BLaER1 (cell line): Measurements from ENCODE around the gene CCDC85A.

ENCODE experiments used
- H3K27ac ChIP-seq: shearing (Covaris generic); formaldehyde crosslinking; 2 replicates; pipeline ENCODE4 v1.8.1; 2022
- H3K27me3 ChIP-seq: shearing (Covaris generic); formaldehyde crosslinking; 2 replicates; pipeline ENCODE4 v1.8.1; 2022
- H3K36me3 ChIP-seq: shearing (Covaris generic); formaldehyde crosslinking; 2 replicates; pipeline ENCODE4 v1.8.1; 2022
- H3K4me1 ChIP-seq: shearing (Covaris generic); formaldehyde crosslinking; 2 replicates; pipeline ENCODE4 v1.8.1; 2022
- H3K4me2 ChIP-seq: shearing (Covaris generic); formaldehyde crosslinking; 2 replicates; pipeline ENCODE4 v1.8.1; 2022
- H3K4me3 ChIP-seq: shearing (Covaris generic); formaldehyde crosslinking; 2 replicates; pipeline ENCODE4 v1.8.1; 2022
- H3K9ac ChIP-seq: shearing (Covaris generic); formaldehyde crosslinking; 2 replicates; pipeline ENCODE4 v1.8.1; 2022
- H3K9me3 ChIP-seq: shearing (Covaris generic); formaldehyde crosslinking; 2 replicates; pipeline ENCODE4 v1.8.1; 2022
- H4K20me1 ChIP-seq: shearing (Covaris generic); formaldehyde crosslinking; 2 replicates; pipeline ENCODE4 v1.8.1; 2022
- Cebpa-rat ChIP-seq: shearing (Covaris generic); IDR thresholded peaks from 2 replicates; pipeline ENCODE4 v1.8.1; 2022

Gene CCDC85A

GRCh38 chr2:56208380-56208779, 24.6 kb downstream of the CCDC85A start:
- no peak overlapping the region for H3K9ac ChIP-seq
- no peak overlapping the region for H3K27ac ChIP-seq
- H3K9me3 ChIP-seq, result no peaks in the 10 kb centered on the region
- H4K20me1 ChIP-seq, result no peaks in the 10 kb centered on the region
- no peak for TF ChIP-seq Cebpa-rat
- H3K4me2 ChIP-seq, result no peak overlapping the region
- no peaks in the 10 kb centered on the region for H3K36me3 ChIP-seq
- H3K4me3 ChIP-seq, result no peak overlapping the region
- no peaks in the 10 kb centered on the region for H3K4me1 ChIP-seq
- no peaks in the 10 kb centered on the region for H3K27me3 ChIP-seq

DNA sequence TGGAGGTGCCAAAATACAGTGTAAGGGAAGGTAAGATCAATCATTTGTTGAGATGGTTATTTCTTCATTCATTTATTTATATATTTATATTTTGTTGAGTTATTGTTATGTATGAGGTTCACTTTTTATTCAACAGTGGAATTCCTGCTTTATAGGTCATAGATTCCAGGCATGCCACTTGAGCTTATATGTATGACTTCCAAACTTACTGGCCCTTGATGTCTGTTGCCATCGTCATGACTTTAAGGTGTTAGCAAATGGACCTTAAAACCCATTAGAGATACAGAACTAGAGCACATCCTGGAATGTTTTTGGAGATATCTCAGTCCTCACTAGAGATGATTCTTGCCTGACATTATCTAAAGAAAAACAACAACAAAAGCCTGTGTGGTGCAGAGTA, 25.9 kb downstream of the CCDC85A start:
- no peaks in the 10 kb centered on the region for H3K4me1 ChIP-seq
- H4K20me1 ChIP-seq, result no peaks in the 10 kb centered on the region
- H3K9ac ChIP-seq, result no peak overlapping the region
- no peaks in the 10 kb centered on the region for H3K36me3 ChIP-seq
- no peak overlapping the region for H3K4me3 ChIP-seq
- no peaks in the 10 kb centered on the region for H3K27me3 ChIP-seq
- TF ChIP-seq Cebpa-rat, result no peak
- no peak overlapping the region for H3K27ac ChIP-seq
- H3K4me2 ChIP-seq, result no peak overlapping the region
- H3K9me3 ChIP-seq, result no peaks in the 10 kb centered on the region

GRCh38 chr2:56210291-56210690, 26.5 kb downstream of the CCDC85A start:
- H4K20me1 ChIP-seq, result no peaks in the 10 kb centered on the region
- no peak overlapping the region for H3K4me3 ChIP-seq
- H3K27ac ChIP-seq, result no peak overlapping the region
- H3K9ac ChIP-seq, result no peak overlapping the region
- no peaks in the 10 kb centered on the region for H3K9me3 ChIP-seq
- H3K27me3 ChIP-seq, result no peaks in the 10 kb centered on the region
- no peak for TF ChIP-seq Cebpa-rat
- no peak overlapping the region for H3K4me2 ChIP-seq
- no peaks in the 10 kb centered on the region for H3K4me1 ChIP-seq
- H3K36me3 ChIP-seq, result no peaks in the 10 kb centered on the region

GRCh38 chr2:56211048-56211447, 27.3 kb downstream of the CCDC85A start:
- no peak overlapping the region for H3K4me2 ChIP-seq
- no peaks in the 10 kb centered on the region for H3K9me3 ChIP-seq
- no peaks in the 10 kb centered on the region for H3K27me3 ChIP-seq
- H3K4me1 ChIP-seq, result no peaks in the 10 kb centered on the region
- TF ChIP-seq Cebpa-rat, result no peak
- H3K36me3 ChIP-seq, result no peaks in the 10 kb centered on the region
- H3K9ac ChIP-seq, result no peak overlapping the region
- no peak overlapping the region for H3K4me3 ChIP-seq
- no peak overlapping the region for H3K27ac ChIP-seq
- H4K20me1 ChIP-seq, result no peaks in the 10 kb centered on the region

GRCh38 chr2:56215911-56216310, 32.1 kb downstream of the CCDC85A start:
- Histone ChIP-seq H4K20me1 (no peaks in the 10 kb centered on the region), H3K4me3 (no peak overlapping the region), H3K9me3 (no peaks in the 10 kb centered on the region), H3K4me1 (no peaks in the 10 kb centered on the region), H3K9ac (no peak overlapping the region), H3K27me3 (no peaks in the 10 kb centered on the region), H3K4me2 (no peak overlapping the region), H3K36me3 (no peaks in the 10 kb centered on the region), H3K27ac (no peak overlapping the region)
- no peak for TF ChIP-seq Cebpa-rat

DNA sequence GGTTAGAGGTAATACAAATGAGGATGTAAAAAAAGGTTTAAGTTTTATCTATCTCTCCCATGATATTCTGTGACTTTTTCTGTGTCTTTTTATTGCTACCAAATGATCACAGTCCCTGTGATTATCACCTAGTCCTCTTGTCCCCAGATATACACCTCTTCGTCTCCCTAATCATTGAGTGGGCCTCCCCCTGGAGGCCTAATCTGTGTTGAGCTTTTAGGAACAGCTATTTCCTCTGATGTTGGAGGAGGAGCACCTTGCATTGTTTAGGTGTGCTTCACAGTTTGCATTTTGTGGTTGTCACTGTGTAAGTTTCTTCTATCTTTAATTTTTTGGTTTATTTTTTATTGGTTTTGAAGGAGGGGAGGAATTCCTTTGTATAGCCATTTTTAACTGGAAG, 33.3 kb downstream of the CCDC85A start:
- no peak overlapping the region for H3K4me2 ChIP-seq
- H3K9ac ChIP-seq, result no peak overlapping the region
- H3K4me3 ChIP-seq, result no peak overlapping the region
- no peaks in the 10 kb centered on the region for H3K36me3 ChIP-seq
- TF ChIP-seq Cebpa-rat, result no peak
- no peaks in the 10 kb centered on the region for H3K4me1 ChIP-seq
- H4K20me1 ChIP-seq, result no peaks in the 10 kb centered on the region
- H3K9me3 ChIP-seq, result no peaks in the 10 kb centered on the region
- H3K27me3 ChIP-seq, result no peaks in the 10 kb centered on the region
- no peak overlapping the region for H3K27ac ChIP-seq

DNA sequence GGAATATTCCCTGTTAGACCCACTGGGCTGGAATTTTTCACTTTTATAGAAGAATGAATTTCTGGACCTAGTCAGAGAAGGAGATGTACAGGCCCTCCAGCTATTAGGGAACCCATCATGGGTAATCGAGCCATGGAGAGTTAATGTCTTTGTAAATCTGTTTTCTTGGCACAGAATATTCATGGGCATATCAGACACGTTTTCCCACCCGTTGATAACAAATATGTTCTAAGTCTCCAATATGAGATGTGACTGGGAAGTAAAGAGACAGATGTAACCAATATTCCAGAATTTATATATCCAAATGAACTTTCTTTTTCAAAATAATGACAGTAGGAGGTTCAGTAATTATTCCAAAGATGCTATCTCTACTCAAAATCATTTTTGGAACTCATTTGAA, 38.7 kb downstream of the CCDC85A start:
- no peak overlapping the region for H3K27ac ChIP-seq
- no peaks in the 10 kb centered on the region for H3K9me3 ChIP-seq
- TF ChIP-seq Cebpa-rat, result no peak
- H4K20me1 ChIP-seq, result no peaks in the 10 kb centered on the region
- H3K9ac ChIP-seq, result no peak overlapping the region
- no peak overlapping the region for H3K4me3 ChIP-seq
- no peaks in the 10 kb centered on the region for H3K36me3 ChIP-seq
- H3K4me2 ChIP-seq, result no peak overlapping the region
- H3K27me3 ChIP-seq, result no peaks in the 10 kb centered on the region
- H3K4me1 ChIP-seq, result no peaks in the 10 kb centered on the region

- Histone ChIP-seq H3K27me3 (no peaks in the 10 kb centered on the region), H3K36me3 (no peaks in the 10 kb centered on the region), H3K27ac (no peak overlapping the region), H3K4me2 (no peak overlapping the region), H4K20me1 (no peaks in the 10 kb centered on the region), H3K4me3 (no peak overlapping the region), H3K4me1 (no peaks in the 10 kb centered on the region), H3K9me3 (no peaks in the 10 kb centered on the region), H3K9ac (no peak overlapping the region)
- TF ChIP-seq Cebpa-rat, result no peak
Observed at GRCh38 chr2:56224316-56224715, 40.5 kb downstream of the CCDC85A start.

GRCh38 chr2:56227811-56228210, 44.0 kb downstream of the CCDC85A start:
- TF ChIP-seq Cebpa-rat, result no peak
- Histone ChIP-seq H3K27ac (no peak overlapping the region), H3K4me2 (no peak overlapping the region), H3K4me3 (no peak overlapping the region), H3K4me1 (no peaks in the 10 kb centered on the region), H4K20me1 (no peaks in the 10 kb centered on the region), H3K9me3 (no peaks in the 10 kb centered on the region), H3K27me3 (no peaks in the 10 kb centered on the region), H3K9ac (no peak overlapping the region), H3K36me3 (no peaks in the 10 kb centered on the region)

DNA sequence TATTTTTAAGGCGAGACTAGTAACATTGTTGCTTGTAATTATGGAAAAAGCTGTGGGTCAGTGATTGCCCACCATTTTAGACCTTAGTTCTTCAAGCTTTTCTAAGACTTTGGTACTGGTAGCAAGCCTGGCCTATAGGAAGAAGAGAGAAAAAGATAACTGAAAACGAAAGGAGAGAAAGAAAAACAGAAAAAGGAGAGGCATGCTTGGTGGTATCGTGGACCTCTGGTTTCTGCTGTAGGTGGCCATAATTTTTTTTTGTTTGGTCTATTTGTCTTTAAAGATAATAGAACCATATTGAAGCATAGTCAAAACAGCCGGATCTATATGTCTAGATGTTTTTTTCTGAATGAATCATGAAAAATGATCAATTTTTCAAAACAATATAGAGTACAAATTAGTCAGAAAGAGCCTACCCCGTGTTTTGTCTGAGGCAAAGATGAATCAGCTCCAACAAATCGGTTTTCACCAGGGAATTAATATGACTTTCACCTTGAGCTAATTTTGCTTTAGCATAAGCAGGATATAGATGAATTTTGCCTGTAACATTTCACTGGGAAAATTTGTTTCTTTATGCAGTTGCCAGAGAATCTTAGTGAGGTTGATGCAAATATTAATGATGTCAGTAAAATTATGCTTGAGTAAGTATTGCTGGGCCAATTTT, 45.7 kb downstream of the CCDC85A start:
- Histone ChIP-seq H3K9me3 (no peaks in the 10 kb centered on the region), H3K36me3 (no peaks in the 10 kb centered on the region), H3K27ac (no peak overlapping the region), H4K20me1 (no peaks in the 10 kb centered on the region), H3K9ac (no peak overlapping the region), H3K4me2 (no peak overlapping the region), H3K4me1 (no peaks in the 10 kb centered on the region), H3K4me3 (no peak overlapping the region), H3K27me3 (no peaks in the 10 kb centered on the region)
- TF ChIP-seq Cebpa-rat, result no peak

DNA sequence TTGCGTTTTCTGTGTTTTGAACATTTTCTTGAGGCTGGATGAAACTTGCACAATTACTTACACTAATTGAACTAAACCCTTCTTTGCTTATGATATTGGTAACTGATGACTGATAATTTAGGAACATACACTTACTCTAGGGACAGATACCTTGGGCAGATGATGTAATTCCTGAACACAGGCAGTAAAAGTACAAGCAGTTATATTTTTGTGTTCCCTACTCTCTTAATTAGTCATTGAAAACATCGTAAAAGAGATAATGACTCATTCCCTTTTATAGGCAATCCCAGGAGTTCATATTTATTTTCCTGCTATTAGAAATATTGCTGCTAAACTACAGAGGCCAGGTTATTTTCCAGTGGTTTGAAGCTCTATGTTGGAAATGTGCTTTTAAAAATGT, 46.4 kb downstream of the CCDC85A start:
- Histone ChIP-seq H3K4me1 (no peaks in the 10 kb centered on the region), H3K4me3 (no peak overlapping the region), H4K20me1 (no peaks in the 10 kb centered on the region), H3K36me3 (no peaks in the 10 kb centered on the region), H3K4me2 (no peak overlapping the region), H3K9ac (no peak overlapping the region), H3K27ac (no peak overlapping the region), H3K9me3 (no peaks in the 10 kb centered on the region), H3K27me3 (no peaks in the 10 kb centered on the region)
- TF ChIP-seq Cebpa-rat, result no peak
